Stomach (tissue), 9 donors: Measurements from ENCODE around the gene NCAPD3. TPM values are rescaled to one million over a fixed set of nuclear protein-coding genes. Genes with fewer than 3 reads are reported as not detected.

Experiments
- DNase-seq, 2 donors: peaks; one replicate each; pipeline versions ENCODE4 v3.0.0 to v3.0.0-alpha.2; 2013 to 2019
- H3K27ac ChIP-seq, 5 donors: fragments of 200-600 bp in 4 of 5; sonication (generic) in 4 of 5; one replicate each; pipeline ENCODE4 v1.5.1; 2013 to 2019; ENCODE audit warnings: mild to moderate bottlenecking in 1 of 5, moderate library complexity in 1 of 5
- H3K27me3 ChIP-seq, 3 donors: fragments of 200-600 bp; sonication (generic); one replicate each; pipeline ENCODE4 v1.5.1; 2017 to 2019; ENCODE audit warnings: mixed run types in 1 of 3
- H3K36me3 ChIP-seq, 4 donors: fragments of 200-600 bp; sonication (generic); 1 replicate in 3 of 4; 2 replicates in 1 of 4; pipeline ENCODE4 v1.5.1; 2016 to 2019
- H3K4me1 ChIP-seq, 4 donors: fragments of 200-600 bp; sonication (generic); one replicate each; pipeline ENCODE4 v1.5.1; 2016 to 2019
- H3K4me3 ChIP-seq, 4 donors: fragments of 200-600 bp; sonication (generic) in 3 of 4; one replicate each; pipeline ENCODE4 v1.5.1; 2016 to 2019; ENCODE audit warnings: mild to moderate bottlenecking in 1 of 4
- H3K9me3 ChIP-seq, 4 donors: fragments of 200-600 bp; sonication (generic); one replicate each; pipeline ENCODE4 v1.5.1; 2016 to 2019
- EP300 ChIP-seq: sonication (generic); formaldehyde crosslinking; IDR thresholded peaks from one replicate; pipeline ENCODE4 v1.6.1; 2017; ENCODE audit warnings: antibody characterized with exemption
- POLR2A ChIP-seq, 4 donors: fragments of 450-650 bp; IDR thresholded peaks; one replicate each; pipeline ENCODE4 v1.6.1; 2016; ENCODE audit warnings: antibody characterized with exemption in 4 of 4, control low read depth in 2 of 4, mild to moderate bottlenecking in 1 of 4, moderate library complexity in 1 of 4
- POLR2AphosphoS5 ChIP-seq, 3 donors: sonication (generic); formaldehyde crosslinking; IDR thresholded peaks; one replicate each; pipeline ENCODE4 v1.6.1; 2016; ENCODE audit warnings: antibody characterized with exemption in 3 of 3
- WGBS, 5 donors: extraction: QIAGEN DNeasy Blood & Tissue Kit in 3 of 5; methylation state at CpG; one replicate each; pipeline versions ENCODE4 v1.1.5 to v1.1.7; 2013 to 2018; 5-methylcytosine and 5-hydroxymethylcytosine counted together
- intact Hi-C: fragments of 100-400 bp; cut with DNase I; formaldehyde crosslinking; loops from one replicate; pipeline ENCODE4 v1.15.1; 2023; ENCODE audit warnings: low total_unique reads
- polyA plus RNA-seq, 3 donors: library from polyadenylated mRNA; stranded (reverse); fragments of 200-250 nt; gene quantifications; one replicate each; pipeline ENCODE4 v1.2.3, GENCODE V29; 2013
- total RNA-seq, 5 donors: library from RNA; depleted of rRNA; stranded (reverse); fragments of >200 nt; gene quantifications; one replicate each; pipeline versions ENCODE4 v1.1.0 to v1.2.3, GENCODE V29; 2014 to 2016
- TF ChIP-seq, protein P1 (sequence below), 7 experiments: fragments of 450-650 bp in 4 of 7; fragments of 200-600 bp in 3 of 7; sonication (generic) in 3 of 7; IDR thresholded peaks; one replicate each; pipeline ENCODE4 v1.5.1; 2016 to 2019; ENCODE audit warnings: antibody characterized with exemption in 7 of 7, control low read depth in 2 of 7, mild to moderate bottlenecking in 1 of 7
- donor health status: healthy with polysubstance abuse.
- donor health status: Bipolar disorder and iron deficiency.
- donor health status: healthy.

Gene NCAPD3
- total and polyA plus RNA-seq, 8 donors, result 3.3 to 27.8 (median 10.2) TPM

DNA sequence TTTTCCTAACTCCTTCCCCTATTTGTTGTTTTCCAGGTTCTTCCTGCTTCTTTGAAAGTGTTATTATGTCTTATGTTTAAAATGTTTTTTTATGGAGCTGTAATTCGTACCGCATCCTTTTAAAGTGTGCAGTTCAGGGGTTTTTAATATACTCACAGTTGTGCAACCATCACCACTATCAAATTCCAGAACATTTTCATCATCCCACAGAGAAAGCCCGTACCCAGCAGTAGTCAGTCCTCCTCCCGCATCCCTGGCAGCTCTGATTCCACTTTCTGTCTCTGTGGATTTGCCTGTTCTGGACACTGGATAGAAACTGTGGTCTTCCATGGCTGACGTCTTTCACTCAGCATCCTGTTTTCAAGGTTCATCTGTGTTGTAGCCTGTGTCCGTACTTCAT, 81.2 kb downstream of the NCAPD3 start:
- Histone ChIP-seq H3K27me3 (no peaks in the 10 kb centered on the region), H3K36me3 (peaks cover 0 to 49% (median 29%) of the 10 kb centered on the region in 4 donors), H3K4me1 (peaks cover 0 to 14% (median 4%) of the 10 kb centered on the region in 4 donors), H3K27ac (no peak overlapping the region), H3K4me3 (no peak overlapping the region), H3K9me3 (no peaks in the 10 kb centered on the region)
- intact Hi-C loops, result loop anchor here (5.0 kb wide), 2 partner anchors 90 to 210 kb away; no protein-coding TSS in a partner anchor
- WGBS, 5 donors, result 87 to 97% (median 91%) methylated on average over 6 of the region's 6 CpGs
- no peak for DNase-seq
- TF ChIP-seq EP300, result no peak
- TF ChIP-seq, protein P1, sequence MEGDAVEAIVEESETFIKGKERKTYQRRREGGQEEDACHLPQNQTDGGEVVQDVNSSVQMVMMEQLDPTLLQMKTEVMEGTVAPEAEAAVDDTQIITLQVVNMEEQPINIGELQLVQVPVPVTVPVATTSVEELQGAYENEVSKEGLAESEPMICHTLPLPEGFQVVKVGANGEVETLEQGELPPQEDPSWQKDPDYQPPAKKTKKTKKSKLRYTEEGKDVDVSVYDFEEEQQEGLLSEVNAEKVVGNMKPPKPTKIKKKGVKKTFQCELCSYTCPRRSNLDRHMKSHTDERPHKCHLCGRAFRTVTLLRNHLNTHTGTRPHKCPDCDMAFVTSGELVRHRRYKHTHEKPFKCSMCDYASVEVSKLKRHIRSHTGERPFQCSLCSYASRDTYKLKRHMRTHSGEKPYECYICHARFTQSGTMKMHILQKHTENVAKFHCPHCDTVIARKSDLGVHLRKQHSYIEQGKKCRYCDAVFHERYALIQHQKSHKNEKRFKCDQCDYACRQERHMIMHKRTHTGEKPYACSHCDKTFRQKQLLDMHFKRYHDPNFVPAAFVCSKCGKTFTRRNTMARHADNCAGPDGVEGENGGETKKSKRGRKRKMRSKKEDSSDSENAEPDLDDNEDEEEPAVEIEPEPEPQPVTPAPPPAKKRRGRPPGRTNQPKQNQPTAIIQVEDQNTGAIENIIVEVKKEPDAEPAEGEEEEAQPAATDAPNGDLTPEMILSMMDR (IDR thresholded peaks at IDR 0.05), result no peak
- TF ChIP-seq POLR2A (IDR thresholded peaks at IDR 0.05), result no peak
- no peak for TF ChIP-seq POLR2AphosphoS5 (IDR thresholded peaks at IDR 0.05)

DNA sequence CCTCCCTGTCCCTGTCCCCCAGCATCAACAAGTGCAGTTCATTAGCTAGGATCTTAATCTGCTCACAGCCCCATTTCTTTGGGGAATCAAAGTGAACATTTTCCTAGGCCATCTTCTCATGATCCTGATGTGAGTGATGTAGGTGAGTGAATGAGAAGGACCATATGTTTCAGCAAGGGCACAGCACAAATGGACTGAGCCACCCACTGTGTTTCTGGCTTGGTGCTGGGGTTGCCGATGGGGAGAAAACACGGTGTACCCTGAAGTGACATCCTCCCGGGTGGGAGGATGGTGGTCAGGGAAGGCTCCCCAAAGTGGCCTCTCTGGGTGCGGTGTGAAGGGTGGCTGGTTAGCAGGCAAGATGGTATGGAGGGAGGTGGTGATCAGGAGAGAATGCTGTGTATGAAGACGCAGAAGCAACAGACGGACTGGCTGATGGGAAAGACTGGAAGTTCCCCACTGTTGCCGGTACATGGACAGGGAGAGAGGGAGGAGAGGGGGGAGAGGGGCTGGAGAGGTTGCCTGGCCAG, 82.7 kb downstream of the NCAPD3 start:
- Histone ChIP-seq H3K4me3 (no peak overlapping the region), H3K36me3 (peaks cover 0 to 38% (median 23%) of the 10 kb centered on the region in 4 donors), H3K27ac (no peak overlapping the region), H3K4me1 (peaks cover 0 to 14% (median 4%) of the 10 kb centered on the region in 4 donors), H3K9me3 (no peaks in the 10 kb centered on the region), H3K27me3 (no peaks in the 10 kb centered on the region)
- intact Hi-C loops, result loop anchor here (5.0 kb wide), 2 partner anchors 89 to 209 kb away; no protein-coding TSS in a partner anchor
- DNase-seq, result no peak
- WGBS, 5 donors, result 86 to 96% (median 92%) methylated on average over 7 of the region's 7 CpGs
- TF ChIP-seq POLR2AphosphoS5 (IDR thresholded peaks at IDR 0.05) (no peak), POLR2A (IDR thresholded peaks at IDR 0.05) (no peak), EP300 (no peak)
- TF ChIP-seq, protein P1 (IDR thresholded peaks at IDR 0.05), result no peak

DNA sequence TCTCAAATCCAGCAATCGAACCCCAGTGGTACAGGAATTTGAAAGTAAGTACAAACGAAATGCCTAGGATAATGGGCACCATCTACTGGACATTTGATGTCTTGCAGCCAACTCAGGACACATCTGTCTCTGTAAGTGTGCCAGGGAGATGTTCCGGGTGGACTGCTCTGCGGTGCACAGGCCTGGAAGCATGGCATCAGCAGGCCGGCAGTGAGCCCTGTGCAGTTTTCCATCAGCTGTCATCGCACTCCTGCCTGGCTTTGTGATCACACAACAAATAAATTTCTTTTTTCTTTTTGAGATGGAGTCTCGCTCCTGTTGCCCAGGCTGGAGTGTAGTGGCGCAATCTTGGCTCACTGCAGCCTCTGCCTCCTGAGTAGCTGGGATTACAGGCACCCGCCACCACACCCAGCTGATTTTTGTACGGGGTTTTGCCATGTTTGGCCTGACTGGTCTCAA, 83.9 kb downstream of the NCAPD3 start:
- Histone ChIP-seq H3K4me1 (peaks cover 0 to 14% (median 4%) of the 10 kb centered on the region in 4 donors), H3K36me3 (peaks cover 0 to 28% (median 15%) of the 10 kb centered on the region in 4 donors), H3K9me3 (no peaks in the 10 kb centered on the region), H3K4me3 (no peak overlapping the region), H3K27ac (peak overlapping the region in 3 of 5 donors; percentile 18 to 66 (median 54)), H3K27me3 (no peaks in the 10 kb centered on the region)
- intact Hi-C loops, result loop anchor here (5.0 kb wide), 2 partner anchors 88 to 208 kb away; no protein-coding TSS in a partner anchor
- 37 to 52% (median 48%) methylated on average over 7 to 10 of the region's 10 CpGs for whole genome bisulfite sequencing, 5 donors
- TF ChIP-seq EP300, result no peak
- peak in 2 of 3 donors; percentile 21 to 31 for TF ChIP-seq POLR2AphosphoS5 (IDR thresholded peaks at IDR 0.05)
- TF ChIP-seq, protein P1 (IDR thresholded peaks at IDR 0.05), result peak in 5 of 7 experiments; percentile 75 to 87 (median 77)
- TF ChIP-seq POLR2A (IDR thresholded peaks at IDR 0.05), result no peak
- peak; percentile 55 to 90 for DNase-seq

DNA sequence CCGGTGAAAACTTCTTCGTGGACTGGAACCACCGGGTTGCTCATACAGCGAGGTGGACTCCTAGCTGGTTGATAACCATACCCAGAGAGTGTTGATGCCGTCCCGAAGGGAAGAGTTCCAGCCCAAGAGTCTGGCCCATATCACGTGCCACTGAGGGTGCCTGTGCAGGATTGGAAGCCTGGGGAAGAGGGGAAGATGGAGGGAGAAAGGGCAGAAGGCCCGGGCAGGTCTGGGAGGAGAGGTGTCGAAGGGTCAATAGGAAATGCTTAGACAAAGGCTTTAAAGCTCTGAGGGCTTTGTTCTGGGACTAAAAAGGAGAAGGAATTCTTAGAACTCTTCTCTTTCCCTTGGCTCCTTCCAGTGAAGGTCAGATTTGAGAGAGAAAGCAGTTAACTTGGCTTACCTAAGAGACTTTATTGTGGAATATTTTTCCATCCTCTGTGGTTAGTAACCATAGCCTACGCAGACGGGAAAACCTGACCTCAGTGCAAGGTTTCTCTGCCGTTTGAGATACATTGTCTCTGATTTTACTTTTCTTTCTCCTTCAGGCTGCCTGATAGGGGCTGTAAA, 84.4 kb downstream of the NCAPD3 start:
- DNase-seq, result no peak
- Histone ChIP-seq H3K9me3 (no peaks in the 10 kb centered on the region), H3K4me1 (peaks cover 0 to 14% (median 4%) of the 10 kb centered on the region in 4 donors), H3K27ac (peak overlapping the region in 4 of 5 donors; percentile 18 to 66 (median 38)), H3K4me3 (no peak overlapping the region), H3K27me3 (no peaks in the 10 kb centered on the region), H3K36me3 (peaks cover 0 to 24% (median 14%) of the 10 kb centered on the region in 4 donors)
- intact Hi-C loops, result no loop called here
- no peak for TF ChIP-seq POLR2A (IDR thresholded peaks at IDR 0.05)
- TF ChIP-seq, protein P1 (IDR thresholded peaks at IDR 0.05), result no peak
- no peak for TF ChIP-seq EP300
- no peak for TF ChIP-seq POLR2AphosphoS5 (IDR thresholded peaks at IDR 0.05)
- 64 to 70% (median 67%) methylated on average over 12 of the region's 12 CpGs for WGBS, 5 donors
